Stimulated activated CD4-positive, alpha-beta T cell treated with anti-CD3 and anti-CD28 coated beads, Interleukin-2, amount 100 ng/mL, for 4 hours (primary cell): ENCODE results near the gene WNT11.

ENCODE experiments used
- DNase-seq: peaks from one replicate; pipeline ENCODE4 v3.0.0-alpha.2; 2020; ENCODE audit warnings: low read depth

Gene WNT11

GRCh38 chr11:76173663-76174062 is 32.6 kb downstream of the WNT11 start:
- no peak for DNase-seq

DNA sequence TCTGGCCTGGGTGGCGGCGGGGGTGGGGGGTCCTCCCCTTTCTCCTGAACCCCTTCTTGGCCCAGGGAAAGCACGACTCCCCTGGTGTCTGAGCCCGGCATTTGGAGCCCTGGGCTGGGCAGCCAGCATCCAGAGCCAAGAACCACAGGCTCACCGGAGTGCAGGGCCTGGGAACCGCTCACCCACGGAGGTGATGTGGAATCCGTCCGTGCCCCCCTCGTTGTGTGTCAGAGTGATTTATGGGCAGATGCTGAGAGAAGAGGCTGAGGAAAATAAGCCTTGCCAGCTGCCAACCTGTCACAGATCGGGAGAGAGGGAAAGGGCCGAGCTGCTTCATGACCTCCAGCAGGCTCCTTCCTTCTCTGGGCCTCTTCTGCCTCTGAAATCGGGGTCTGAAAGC is 33.7 kb downstream of the WNT11 start:
- no peak for DNase-seq

GRCh38 chr11:76170468-76170867 is 35.8 kb downstream of the WNT11 start:
- no peak for DNase-seq

- no peak for DNase-seq
Observed at GRCh38 chr11:76169473-76169896, 36.8 kb downstream of the WNT11 start.

- DNase-seq = no peak
Observed at GRCh38 chr11:76167590-76167989, 38.7 kb downstream of the WNT11 start.

GRCh38 chr11:76166314-76166713 is 40.0 kb downstream of the WNT11 start:
- DNase-seq = no peak

DNA sequence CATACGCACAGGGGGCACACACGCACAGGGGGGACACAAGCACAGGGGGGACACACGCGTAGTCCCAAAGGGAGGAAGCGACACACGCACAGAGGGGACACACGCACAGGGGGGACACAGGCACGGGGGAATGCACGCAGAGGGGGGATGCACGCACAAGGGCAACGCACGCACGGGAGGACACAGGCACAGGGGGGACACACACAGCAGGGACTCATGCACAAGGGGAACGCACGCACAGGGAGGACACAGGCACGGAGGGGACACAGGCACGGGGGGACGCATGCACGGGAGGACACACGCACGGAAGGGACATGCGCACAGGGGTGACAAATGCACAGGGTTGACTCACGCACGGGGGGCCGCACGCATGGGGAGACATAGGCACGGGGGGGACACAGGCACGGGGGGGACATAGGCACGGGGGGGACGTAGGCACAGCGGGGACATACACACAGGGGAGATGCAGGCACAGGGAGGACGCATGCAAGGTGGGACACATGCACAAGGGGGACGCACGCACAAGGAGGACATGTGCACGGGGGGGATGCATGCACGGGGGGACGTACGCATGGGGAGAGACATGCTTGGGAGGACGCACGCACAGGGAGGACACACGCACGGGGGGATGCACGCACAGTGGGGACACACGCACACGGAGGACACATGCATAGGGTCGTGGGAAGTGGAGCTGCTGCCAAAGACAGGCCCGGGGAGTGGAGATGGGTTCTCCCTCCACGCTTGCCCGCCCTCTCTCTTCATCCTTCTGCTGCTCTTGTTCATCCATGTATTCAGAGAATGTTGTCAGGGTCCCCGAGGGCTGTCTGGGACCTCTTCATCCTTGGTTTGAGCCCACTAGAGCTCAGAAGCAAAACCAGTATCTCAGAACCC is 41.2 kb downstream of the WNT11 start:
- no peak for DNase-seq

GRCh38 chr11:76164081-76164480 is 42.2 kb downstream of the WNT11 start:
- DNase-seq = no peak

GRCh38 chr11:76163289-76163880 is 42.9 kb downstream of the WNT11 start:
- DNase-seq = no peak

- DNase-seq = no peak
Observed at GRCh38 chr11:76162336-76163288, 43.7 kb downstream of the WNT11 start.

GRCh38 chr11:76161261-76161961 is 44.9 kb downstream of the WNT11 start:
- no peak for DNase-seq

GRCh38 chr11:76160856-76161255 is 45.4 kb downstream of the WNT11 start:
- no peak for DNase-seq

- DNase-seq = no peak
Observed at GRCh38 chr11:76159983-76160661, 46.2 kb downstream of the WNT11 start.

GRCh38 chr11:76159303-76159937 is 46.9 kb downstream of the WNT11 start:
- DNase-seq = no peak

DNA sequence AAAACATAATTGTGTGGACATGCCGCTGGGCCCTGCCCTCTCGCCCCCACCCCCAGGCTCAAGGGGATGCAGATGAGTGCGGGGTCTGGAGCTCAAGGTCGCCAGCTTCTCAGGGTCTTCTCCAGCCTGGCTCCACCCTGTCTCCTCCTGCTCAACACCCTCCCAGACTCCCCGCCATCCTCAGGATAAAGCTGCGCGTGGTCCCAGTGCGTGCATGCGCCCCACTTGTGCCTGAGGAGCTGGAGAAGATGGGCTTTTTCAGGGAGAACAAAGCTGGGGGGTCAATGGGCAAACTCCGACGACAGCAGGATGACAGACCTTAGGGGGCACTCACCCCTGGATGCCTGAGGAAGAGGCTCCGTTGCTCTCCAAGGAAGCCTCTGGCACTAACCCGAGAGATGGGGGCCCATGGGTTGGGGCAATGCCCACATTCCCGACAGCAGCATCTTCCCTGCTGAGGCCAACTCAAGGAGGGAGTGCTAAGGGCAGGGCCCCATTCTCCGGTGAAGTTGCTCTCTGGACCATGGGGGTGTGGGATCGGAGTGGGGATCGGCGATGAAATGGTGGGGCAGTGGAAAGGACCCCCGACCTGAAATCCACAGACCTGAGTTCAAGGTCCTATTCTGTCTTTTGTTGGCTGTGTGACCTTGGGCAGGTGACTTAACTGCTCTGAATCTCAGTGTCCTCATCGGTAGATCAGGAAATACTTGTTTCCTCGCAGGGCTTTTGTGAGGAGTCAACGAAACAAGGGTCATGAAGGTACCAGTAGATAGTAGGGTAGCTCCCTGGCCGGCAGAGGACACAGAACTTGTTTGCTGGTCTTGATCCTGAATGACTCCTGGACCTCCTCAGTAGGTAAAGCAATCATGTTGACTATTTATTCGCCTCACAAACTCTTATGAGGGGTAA is 47.7 kb downstream of the WNT11 start:
- DNase-seq = no peak

DNA sequence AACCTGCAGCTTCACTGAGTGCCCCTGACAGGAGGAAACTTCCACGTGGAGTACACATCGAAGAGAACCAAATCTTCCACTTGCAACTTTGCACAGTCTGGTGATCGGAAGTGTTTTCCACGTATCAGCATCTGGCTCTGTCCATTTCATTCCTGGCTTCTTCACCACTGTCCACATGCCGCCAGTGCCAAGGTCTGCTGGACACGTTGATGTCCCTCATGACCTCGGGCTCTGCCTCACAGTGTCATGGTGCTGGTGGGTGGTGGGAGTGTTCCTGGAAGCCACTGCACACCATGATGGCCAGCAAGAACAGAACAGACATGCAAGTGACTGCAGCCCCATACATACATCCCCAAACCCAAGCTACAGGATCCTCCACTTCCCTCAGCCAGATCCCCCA is 48.4 kb downstream of the WNT11 start:
- DNase-seq = no peak

DNA sequence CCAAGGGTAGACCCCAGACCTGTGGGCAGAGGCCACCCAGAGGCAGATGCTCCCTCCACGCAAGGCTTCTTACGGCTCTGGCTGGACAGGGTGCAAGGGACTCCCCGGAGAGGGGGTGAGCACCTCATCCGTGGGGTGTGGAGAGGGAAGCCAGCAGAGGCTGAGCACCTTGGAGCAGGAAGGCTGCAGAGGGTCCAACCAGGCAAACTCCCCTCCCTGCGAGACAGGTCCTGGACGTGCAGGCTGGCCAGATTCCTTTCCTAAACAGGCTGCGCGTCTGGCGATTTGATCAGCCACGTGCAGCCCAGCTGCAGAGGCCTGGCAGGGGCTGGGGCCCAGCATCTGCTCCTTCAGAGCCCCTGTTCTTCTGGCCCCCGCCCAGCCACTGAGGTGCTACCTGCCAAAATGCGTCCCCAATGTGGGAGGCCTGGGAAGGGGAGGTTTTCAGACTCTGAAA is 49.3 kb downstream of the WNT11 start:
- no peak for DNase-seq

GRCh38 chr11:76155500-76156227 is 50.6 kb downstream of the WNT11 start:
- DNase-seq = no peak

DNA sequence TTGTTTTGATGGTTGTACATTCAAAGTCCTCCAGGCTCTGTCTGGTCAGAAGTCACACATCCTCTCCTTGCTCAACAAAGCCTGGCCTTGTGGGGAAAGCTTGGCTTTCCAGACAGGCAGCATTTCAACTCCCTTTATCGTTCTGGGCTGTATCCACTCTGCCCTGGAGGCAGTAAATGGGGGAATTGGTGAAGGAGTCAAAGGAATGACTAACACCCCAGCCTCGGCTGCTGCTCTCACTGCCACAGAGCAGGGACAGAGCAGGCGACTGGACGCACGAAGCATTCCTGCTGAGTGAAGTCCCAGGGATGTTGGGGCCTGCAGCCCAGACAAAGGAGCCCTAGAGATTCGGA is 52.8 kb downstream of the WNT11 start:
- no peak for DNase-seq
